Osteocyte (in vitro differentiated cells): ENCODE results near the gene TIE1. TPM values are rescaled to one million over a fixed set of nuclear protein-coding genes. Genes with fewer than 3 reads are reported as not detected.

Experiments used
- DNase-seq: peaks from one replicate; pipeline ENCODE4 v3.0.0; 2021; ENCODE audit warnings: mixed read lengths; ENCODE audit not compliant: unreplicated experiment; ENCODE audit errors: extremely low spot score
- H3K27ac Mint-ChIP-seq: one replicate; pipeline ENCODE4 v1.8.0; 2021; ENCODE audit warnings: mild to moderate bottlenecking, mixed read lengths; ENCODE audit not compliant: unreplicated experiment
- H3K27me3 Mint-ChIP-seq: one replicate; pipeline ENCODE4 v1.8.0; 2021; ENCODE audit warnings: mixed read lengths; ENCODE audit not compliant: unreplicated experiment
- H3K36me3 Mint-ChIP-seq: one replicate; pipeline ENCODE4 v1.8.0; 2021; ENCODE audit warnings: mixed read lengths; ENCODE audit not compliant: unreplicated experiment
- H3K4me1 Mint-ChIP-seq: one replicate; pipeline ENCODE4 v1.8.0; 2021; ENCODE audit warnings: mixed read lengths; ENCODE audit not compliant: unreplicated experiment
- H3K4me3 Mint-ChIP-seq: one replicate; pipeline ENCODE4 v1.8.0; 2021; ENCODE audit warnings: mild to moderate bottlenecking, moderate library complexity, mixed read lengths; ENCODE audit not compliant: unreplicated experiment
- H3K9me3 Mint-ChIP-seq: one replicate; pipeline ENCODE4 v1.8.0; 2021; ENCODE audit warnings: mixed read lengths; ENCODE audit not compliant: unreplicated experiment
- CTCF ChIP-seq: fragments of 200-600 bp; sonication (generic); IDR thresholded peaks from 2 replicates; pipeline ENCODE4 v1.5.0; 2021; ENCODE audit warnings: antibody characterized with exemption, mild to moderate bottlenecking, moderate library complexity
- total RNA-seq: library from RNA; stranded (reverse); gene quantifications from 2 replicates; pipeline ENCODE4 v1.2.1, GENCODE V29; 2021

TIE1 gene
- total RNA-seq, 1 donor from 2014 or later: not detected

- Mint-ChIP-seq H3K4me3 (no peak overlapping the region), H3K36me3 (no peaks in the 10 kb centered on the region), H3K27ac (no peak overlapping the region), H3K9me3 (no peaks in the 10 kb centered on the region), H3K27me3 (no peaks in the 10 kb centered on the region), H3K4me1 (peaks cover 35% of the 10 kb centered on the region)
- TF ChIP-seq CTCF: no peak
- DNase-seq: no peak
These were observed 6.0 kb upstream of the TIE1 start for GRCh38 chr1:43294761-43295160.

GRCh38 chr1:43296207-43296606, 4.6 kb upstream of the TIE1 start:
- DNase-seq: no peak
- Mint-ChIP-seq H3K9me3 (no peaks in the 10 kb centered on the region), H3K4me1 (peaks cover 35% of the 10 kb centered on the region), H3K4me3 (no peak overlapping the region), H3K27me3 (no peaks in the 10 kb centered on the region), H3K36me3 (no peaks in the 10 kb centered on the region), H3K27ac (peak overlapping the region; percentile 48)
- no peak for TF ChIP-seq CTCF

GRCh38 chr1:43298055-43298454, 2.7 kb upstream of the TIE1 start:
- Mint-ChIP-seq H3K36me3 (no peaks in the 10 kb centered on the region), H3K4me3 (no peak overlapping the region), H3K4me1 (peaks cover 33% of the 10 kb centered on the region), H3K27me3 (no peaks in the 10 kb centered on the region), H3K9me3 (no peaks in the 10 kb centered on the region), H3K27ac (no peak overlapping the region)
- no peak for TF ChIP-seq CTCF
- no peak for DNase-seq

- Mint-ChIP-seq H3K9me3 (no peaks in the 10 kb centered on the region), H3K4me3 (no peak overlapping the region), H3K27me3 (no peaks in the 10 kb centered on the region), H3K36me3 (no peaks in the 10 kb centered on the region), H3K27ac (no peak overlapping the region), H3K4me1 (peaks cover 27% of the 10 kb centered on the region)
- no peak for TF ChIP-seq CTCF
- DNase-seq: no peak
These were observed 1.7 kb upstream of the TIE1 start for GRCh38 chr1:43299101-43299500.

GRCh38 chr1:43302201-43302600, 1.4 kb downstream of the TIE1 start:
- Mint-ChIP-seq H3K4me1 (peaks cover 2% of the 10 kb centered on the region), H3K27me3 (no peaks in the 10 kb centered on the region), H3K27ac (no peak overlapping the region), H3K9me3 (no peaks in the 10 kb centered on the region), H3K4me3 (no peak overlapping the region), H3K36me3 (no peaks in the 10 kb centered on the region)
- no peak for TF ChIP-seq CTCF
- DNase-seq: no peak
